GM18505 (cell line): ENCODE measurements around the gene ZNF665.
A peak's percentile ranks its signal among the peaks of the same experiment; 100 is the strongest.
"Not testable (repeated sequence)": the region's sequence is repeated elsewhere in the genome, so short reads cannot be mapped to it uniquely, and the experiment has no call there.

Experiments used
- ATAC-seq: cut with Tn5 transposase; IDR thresholded peaks from one replicate; pipeline ENCODE4 v1.9.1; 2021; ENCODE audit not compliant: unreplicated experiment
- POLR2A ChIP-seq: IDR thresholded peaks from 4 replicates; pipeline ENCODE4 v1.6.1; 2011; ENCODE audit warnings: borderline replicate concordance; ENCODE audit not compliant: insufficient read depth, insufficient read length; ENCODE audit errors: extremely low read depth

The ZNF665 gene

DNA sequence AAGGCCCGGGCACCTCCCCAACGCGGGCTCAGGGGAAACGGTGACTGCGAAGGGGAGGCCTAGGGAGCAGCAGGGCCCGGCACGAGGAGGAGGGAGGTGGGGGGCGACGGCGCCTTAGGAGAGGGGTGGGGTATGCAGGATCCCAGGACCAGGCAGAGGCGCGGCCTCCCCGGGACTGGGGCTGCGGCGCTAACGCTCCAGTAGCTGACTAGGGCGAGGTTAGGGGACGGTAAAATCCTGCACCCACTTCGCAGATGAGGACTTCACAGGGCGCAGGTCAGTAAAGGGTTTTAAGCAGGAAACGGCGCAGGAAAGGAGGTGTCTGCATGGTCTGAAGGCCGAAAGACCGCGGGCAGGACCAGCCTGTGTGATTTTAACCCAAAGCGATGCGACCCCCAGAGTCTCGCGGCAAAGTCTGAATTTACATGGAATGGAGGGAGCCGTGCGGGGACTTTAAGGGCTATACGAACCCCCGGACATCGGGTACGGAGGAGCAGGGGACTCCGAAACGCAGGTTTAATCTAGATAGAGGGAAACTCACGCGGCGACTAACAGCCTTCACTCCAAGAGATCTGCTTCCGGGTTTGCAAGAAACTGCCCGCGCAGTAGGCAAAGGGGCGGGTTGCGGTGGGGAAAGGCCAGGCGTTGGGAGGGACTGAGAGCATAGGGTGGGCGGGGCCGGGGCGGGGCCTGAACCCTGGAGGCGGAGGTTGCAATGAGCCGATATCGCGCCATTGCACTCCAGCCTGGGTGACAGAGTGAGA is at the start of gene ZNF665:
Gene ZNF665, minus strand, starts transcription at position 588 of the 764 bp plus-strand sequence. CDS start 10,460 bp downstream, outside the sequence.
- peak; percentile 49 for ATAC-seq
- TF ChIP-seq POLR2A = peak; percentile 60

DNA sequence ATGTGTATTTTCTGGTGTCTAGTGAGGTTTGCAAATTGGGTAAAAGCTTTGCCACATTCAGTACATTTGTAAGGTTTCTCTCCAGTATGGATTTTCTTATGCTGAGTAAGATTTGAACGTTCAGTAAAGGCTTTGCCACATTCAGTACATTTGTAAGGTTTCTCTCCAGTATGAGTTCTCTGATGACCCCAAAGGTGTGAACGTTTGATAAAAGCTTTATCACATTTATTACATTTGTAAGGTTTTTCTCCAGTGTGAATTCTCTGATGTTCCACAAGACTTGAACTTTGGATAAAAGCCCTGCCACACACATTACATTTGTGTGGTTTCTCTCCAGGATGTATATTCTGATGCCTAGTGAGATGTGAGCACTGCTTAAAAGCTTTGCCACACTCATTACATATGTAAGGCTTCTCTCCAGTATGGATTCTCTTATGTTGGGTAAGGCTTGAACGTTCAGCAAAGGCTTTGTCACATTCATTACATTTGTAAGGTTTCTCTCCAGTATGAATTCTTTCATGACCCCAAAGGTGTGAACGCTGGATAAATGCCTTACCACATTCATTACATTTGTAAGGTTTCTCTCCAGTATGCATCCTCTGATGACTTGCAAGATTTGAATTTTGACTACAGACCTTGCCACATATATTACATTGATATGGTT is 44.1 kb upstream of the ZNF665 start:
- ATAC-seq = no peak
- no peak for TF ChIP-seq POLR2A

DNA sequence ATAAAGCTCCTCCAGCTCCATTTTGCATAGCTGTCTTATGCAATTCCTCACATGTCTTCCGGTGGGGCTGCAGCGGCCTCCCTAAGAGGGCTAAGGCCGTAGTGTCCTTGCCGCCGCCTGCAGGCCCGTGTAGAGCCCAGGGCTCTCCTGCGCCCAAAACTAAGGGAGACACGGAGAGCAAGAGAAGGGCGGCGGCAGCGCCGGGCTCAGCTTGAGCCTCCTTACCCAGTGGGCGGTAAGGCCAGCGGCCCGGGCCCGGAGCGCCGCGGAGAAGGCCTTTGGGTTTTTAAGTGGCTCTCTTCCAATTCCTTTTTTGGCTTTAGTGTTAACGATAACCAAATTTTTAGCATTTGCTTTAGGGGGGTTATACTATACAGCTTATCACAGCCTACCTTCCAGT is 31.4 kb upstream of the ZNF665 start:
- TF ChIP-seq POLR2A = no peak
- ATAC-seq = no peak

DNA sequence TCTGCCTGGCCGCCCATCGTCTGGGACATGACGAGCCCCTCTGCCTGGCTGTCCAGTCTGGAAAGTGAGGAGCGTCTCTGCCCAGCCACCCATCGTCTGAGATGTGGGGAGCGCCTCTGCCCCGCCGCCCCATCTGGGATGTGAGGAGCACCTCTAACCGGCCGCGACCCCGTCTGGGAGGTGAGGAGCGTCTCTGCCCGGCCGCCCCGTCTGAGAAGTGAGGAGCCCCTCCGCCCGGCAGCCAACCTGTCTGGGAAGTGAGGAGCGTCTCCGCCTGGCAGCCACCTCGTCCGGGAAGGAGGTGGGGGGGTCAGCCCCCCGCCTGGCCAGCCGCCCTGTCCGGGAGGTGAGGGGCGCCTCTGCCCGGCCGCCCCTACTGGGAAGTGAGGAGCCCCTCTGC is 29.6 kb upstream of the ZNF665 start:
- ATAC-seq = not testable (repeated sequence)

DNA sequence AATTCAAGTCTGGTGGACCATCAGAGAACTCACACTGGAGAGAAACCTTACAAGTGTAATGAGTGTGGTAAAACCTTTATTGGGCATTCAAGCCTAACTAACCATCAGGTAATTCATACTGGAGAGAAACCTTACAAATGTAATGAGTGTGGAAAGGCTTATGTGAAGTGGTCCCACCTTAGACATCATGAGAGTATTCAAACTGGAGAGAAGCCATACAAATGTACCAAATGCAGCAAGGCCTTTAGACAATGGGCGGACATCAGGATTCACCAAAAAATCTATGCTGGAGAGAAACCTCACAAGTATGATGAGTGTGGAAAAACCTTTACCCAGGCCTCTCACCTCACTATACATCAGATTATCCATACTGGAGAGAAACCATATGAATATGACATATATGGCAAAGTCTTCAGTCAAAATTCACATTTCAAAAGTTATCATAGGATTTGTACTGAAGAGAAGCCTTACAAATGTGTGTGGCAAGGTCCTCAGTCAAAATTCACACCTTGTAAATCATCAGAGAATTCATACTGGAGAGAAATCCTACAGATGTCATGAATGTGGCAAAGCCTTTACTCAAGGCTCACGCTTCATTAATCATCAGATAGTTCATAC is 19.7 kb upstream of the ZNF665 start:
- no peak for ATAC-seq
- no peak for TF ChIP-seq POLR2A

DNA sequence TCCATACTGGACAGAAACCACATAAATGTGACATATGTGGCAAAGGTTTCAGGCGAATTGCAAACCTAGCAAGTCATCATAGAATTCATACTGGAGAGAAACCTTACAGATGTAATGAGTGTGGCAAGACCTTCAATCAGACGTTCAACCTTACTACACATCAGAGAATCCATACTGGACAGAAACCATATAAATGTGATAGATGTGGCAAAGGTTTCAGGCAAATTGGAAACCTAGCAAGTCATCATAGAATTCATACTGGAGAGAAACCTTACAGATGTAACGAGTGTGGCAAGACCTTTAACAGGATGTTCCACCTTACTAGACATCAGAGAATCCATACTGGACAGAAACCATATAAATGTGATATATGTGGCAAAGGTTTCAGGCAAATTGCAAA is 18.4 kb upstream of the ZNF665 start:
- ATAC-seq = not testable (repeated sequence)

DNA sequence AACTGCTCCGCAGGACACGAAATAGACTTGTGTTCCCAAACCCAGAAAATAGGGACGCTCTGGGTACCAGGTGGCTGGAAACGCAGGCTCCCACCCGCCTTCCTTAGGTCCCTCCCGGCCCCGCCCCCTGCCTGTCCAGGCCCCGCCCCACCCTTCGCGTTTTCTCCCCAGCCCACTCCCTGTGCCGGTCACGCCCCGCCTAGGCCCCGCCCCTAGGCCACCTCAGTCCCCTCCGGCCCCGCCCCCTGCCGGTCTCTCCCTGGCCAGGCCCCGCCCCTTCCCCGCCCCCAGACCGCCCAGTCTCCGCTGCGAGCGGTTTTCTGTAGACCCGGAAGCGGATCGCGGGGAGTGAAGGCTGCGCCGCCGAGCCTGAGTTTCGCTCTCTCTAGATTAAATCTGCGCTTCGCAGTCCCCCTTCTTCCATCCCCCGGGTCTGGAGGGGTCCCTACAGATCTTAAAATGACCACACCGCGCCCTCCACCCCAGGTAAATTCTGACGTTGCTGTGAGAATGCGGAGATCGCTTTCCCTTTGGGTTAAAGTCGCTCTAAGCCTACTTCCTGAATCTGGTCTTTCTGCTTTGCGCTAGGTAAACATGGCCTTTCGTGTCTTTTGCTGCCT is 3.7 kb upstream of the ZNF665 start:
- TF ChIP-seq POLR2A = peak; percentile 78
- no peak for ATAC-seq

DNA sequence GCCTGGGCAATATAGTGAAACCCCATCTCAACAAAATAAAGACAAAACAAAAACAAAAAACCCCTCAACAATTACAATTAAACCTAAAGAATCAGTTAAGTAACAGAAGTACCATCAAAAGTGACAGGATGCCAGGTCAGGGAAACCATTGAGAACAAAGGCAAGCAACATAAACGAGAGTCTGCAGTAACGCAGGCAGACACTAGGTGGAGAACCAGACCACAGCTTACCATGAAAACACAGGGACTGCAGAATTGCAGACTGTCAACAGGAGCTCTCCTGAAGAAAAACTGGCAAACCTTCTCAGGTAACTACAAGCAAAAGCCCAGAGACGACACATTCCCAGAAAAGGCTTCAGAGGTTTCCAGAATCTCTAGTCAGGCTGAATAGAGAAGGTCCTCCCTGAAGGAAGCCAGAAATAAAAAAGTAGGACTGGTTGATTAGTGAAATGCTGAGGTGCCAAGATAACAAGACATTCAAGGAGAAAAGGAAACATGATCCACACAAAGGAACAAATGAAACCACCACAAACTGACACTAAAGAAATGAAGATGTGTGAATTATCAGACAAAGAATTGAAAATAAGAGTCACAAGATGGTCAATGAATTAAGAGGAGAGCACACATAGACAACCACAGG is 2.2 kb upstream of the ZNF665 start:
- ATAC-seq = no peak

DNA sequence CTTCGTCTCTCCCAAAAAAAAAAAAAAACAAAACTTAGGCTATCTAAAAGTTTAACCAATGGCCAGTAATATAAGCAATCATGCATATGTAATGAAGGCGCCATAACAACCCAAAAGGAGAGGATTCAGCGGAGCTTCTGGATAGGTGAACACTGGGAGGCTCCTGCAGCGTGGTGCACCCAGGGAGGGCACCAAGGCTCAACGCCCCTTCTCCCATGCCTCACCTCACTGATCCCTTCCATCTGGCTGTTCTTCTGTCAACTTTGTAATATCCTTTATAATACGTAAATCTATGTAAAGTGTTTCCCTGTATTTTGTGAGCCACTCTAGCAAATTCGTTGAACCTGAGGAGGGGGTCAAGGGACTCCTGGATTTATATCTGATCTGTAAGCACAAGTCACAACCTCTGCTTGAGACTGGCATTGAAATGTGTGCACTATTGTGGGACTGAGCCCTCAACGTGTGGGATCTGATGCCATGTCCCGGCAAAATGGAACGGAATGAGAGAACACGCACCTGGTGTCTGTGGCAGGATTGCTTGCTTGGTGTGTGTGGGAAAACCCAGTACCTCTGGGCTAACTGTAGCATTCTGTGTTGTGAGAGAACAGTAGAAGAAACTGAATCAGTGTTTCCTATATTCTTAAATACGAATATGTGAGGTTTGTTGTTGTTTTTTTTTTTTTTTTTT is 521 bp upstream of the ZNF665 start:
- TF ChIP-seq POLR2A = no peak
- ATAC-seq = no peak

More for the DNA sequence above, 2.2 kb upstream of the ZNF665 start:
- TF ChIP-seq POLR2A = no peak

DNA sequence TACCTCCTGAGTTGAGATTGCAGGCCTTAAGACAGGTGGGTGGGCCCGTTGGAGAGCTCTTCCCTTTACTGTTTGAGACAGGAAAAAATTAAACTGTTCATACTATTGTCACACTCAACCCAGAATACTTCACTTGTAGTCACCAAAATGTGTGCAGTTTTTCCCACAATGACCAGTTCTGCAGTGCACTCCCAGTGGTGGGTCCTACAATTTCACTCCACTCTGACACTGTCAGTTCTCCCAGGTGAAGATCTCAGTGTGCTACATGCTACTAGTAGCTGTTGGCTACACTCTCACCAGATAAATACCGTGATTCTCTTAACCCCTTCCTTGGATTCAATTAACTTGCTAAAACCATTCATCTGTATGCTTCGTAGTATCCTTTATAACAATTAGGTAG is 2.9 kb downstream of the ZNF665 start:
- no peak for ATAC-seq
- TF ChIP-seq POLR2A = no peak

DNA sequence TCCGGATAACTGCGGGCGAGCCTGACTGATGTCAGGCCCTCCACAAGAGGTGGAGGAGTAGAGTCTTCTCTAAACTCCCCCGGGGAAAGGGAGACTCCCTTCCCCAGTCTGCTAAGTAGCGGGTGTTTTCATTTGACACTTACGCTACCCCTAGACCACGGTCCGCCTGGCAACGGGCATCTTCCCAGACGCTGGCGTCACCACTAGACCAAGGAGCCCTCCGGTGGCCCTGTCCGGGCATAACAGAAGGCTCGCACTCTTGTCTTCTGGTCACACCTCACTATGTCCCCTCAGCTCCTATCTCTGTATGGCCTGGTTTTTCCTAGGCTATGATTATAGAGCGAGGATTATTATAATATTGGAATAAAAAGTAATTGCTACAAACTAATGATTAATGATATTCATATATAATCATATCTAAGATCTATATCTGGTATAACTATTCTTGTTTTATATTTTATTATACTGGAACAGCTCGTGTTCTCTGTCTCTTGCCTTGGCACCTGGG is 3.4 kb downstream of the ZNF665 start:
- not testable (repeated sequence) for ATAC-seq

DNA sequence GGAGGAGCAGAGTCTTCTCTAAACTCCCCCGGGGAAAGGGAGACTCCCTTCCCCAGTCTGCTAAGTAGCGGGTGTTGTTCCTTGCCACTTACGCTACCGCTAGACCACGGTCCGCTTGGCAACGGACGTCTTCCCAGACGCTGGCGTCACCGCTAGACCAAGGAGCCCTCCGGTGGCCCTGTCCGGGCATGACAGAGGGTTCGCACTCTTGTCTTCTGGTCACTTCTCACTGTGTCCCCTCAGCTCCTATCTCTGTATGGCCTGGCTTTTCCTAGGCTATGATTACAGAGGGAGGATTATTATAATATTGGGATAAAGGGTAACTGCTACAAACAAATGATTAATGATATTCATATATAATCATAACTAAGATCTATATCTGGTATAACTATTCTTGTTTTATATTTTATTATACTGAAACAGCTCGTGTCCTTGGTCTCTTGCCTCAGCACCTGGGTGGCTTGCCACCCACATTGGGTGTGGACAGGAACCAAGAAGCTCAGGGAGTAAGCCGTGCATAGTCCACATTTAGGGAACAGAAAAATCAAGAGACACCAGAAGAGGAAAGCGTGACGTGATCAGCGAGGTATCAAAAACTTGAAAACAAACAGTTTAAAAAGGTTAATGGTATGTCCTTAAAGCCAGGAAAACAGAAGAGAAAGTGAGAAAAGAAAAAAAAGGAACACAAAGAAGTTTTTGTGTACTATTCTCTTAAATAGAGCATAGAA is 7.8 kb downstream of the ZNF665 start:
- ATAC-seq = not testable (repeated sequence)
